HG02642 (cell line): ENCODE results near the gene ABCC2.

Experiments
- ATAC-seq: cut with Tn5 transposase; IDR thresholded peaks from one replicate; pipeline ENCODE4 v1.9.1; 2021; ENCODE audit warnings: mild to moderate bottlenecking; ENCODE audit not compliant: unreplicated experiment, poor library complexity

ABCC2 gene

GRCh38 chr10:99769706-99770105, 12.7 kb upstream of the ABCC2 start:
- ATAC-seq, result no peak

GRCh38 chr10:99770408-99771045, 11.9 kb upstream of the ABCC2 start:
- no peak for ATAC-seq

GRCh38 chr10:99775850-99776249, 6.6 kb upstream of the ABCC2 start:
- ATAC-seq, result no peak

GRCh38 chr10:99777918-99778714, 4.3 kb upstream of the ABCC2 start:
- no peak for ATAC-seq

- ATAC-seq, result no peak
Measured at GRCh38 chr10:99779335-99779734, 3.1 kb upstream of the ABCC2 start.

- no peak for ATAC-seq
Measured at GRCh38 chr10:99781734-99782429, 558 bp upstream of the ABCC2 start.

- ATAC-seq, result no peak
Measured at GRCh38 chr10:99784016-99784726, 1.7 kb downstream of the ABCC2 start.

- no peak for ATAC-seq
Measured at GRCh38 chr10:99784727-99785441, 2.4 kb downstream of the ABCC2 start.

- ATAC-seq, result no peak
Measured at GRCh38 chr10:99785646-99786045, 3.2 kb downstream of the ABCC2 start.

GRCh38 chr10:99787311-99787710, 4.9 kb downstream of the ABCC2 start:
- no peak for ATAC-seq

GRCh38 chr10:99787782-99788445, 5.5 kb downstream of the ABCC2 start:
- no peak for ATAC-seq

- no peak for ATAC-seq
Measured at GRCh38 chr10:99788598-99789256, 6.3 kb downstream of the ABCC2 start.

- no peak for ATAC-seq
Measured at GRCh38 chr10:99791831-99792230, 9.4 kb downstream of the ABCC2 start.

- ATAC-seq, result no peak
Measured at GRCh38 chr10:99793819-99794218, 11.4 kb downstream of the ABCC2 start.

GRCh38 chr10:99796928-99797327, 14.5 kb downstream of the ABCC2 start:
- ATAC-seq, result no peak

GRCh38 chr10:99798031-99798430, 15.6 kb downstream of the ABCC2 start:
- ATAC-seq, result no peak

GRCh38 chr10:99798920-99799319, 16.5 kb downstream of the ABCC2 start:
- ATAC-seq, result no peak

- no peak for ATAC-seq
Measured at GRCh38 chr10:99799613-99800012, 17.2 kb downstream of the ABCC2 start.

- ATAC-seq, result no peak
Measured at GRCh38 chr10:99804471-99804870, 22.0 kb downstream of the ABCC2 start.
